HG03159 (cell line): ENCODE measurements around the gene HERC3.

Source experiments
- ATAC-seq: cut with Tn5 transposase; IDR thresholded peaks from one replicate; pipeline ENCODE4 v1.9.1; 2021; ENCODE audit warnings: mild to moderate bottlenecking, moderate library complexity; ENCODE audit not compliant: unreplicated experiment

HERC3 gene

DNA sequence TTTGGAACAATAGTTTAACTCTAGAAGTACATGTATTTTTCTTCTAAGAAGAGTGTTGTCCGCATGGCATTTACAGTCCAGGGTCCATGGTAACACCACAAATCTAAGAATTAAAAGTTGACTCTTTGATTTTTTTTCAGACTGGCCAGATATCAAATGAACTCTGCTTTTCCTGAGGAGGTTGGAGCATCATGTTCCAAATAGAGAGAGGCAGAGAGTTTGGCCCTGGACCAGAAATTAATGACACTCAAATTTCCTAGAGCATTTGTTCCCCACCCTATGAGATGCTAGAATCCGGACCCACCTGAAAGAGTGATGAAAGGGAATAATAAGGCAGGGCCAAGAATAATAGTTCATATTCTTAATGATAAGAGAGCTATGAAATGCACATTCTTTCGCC, 152.3 kb downstream of the HERC3 start:
- ATAC-seq: no peak

DNA sequence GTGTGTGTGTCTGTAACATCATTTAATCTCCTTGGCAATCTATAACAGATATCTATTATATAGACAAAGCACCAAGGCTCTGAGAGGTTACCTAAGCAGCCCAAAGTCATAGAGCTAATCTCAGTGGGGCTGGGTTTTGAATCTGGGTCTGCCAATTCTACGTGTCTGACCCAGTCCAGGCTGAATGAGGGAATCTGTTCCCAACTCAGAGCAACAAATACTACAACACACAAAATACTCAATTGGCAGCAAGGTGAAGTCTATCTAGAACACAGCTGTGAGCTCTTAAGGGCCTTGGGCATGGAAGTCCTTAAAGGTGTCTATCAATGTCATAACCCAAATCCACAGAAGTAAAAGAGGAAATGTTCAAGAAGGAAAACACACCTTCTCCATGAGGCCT, 152.9 kb downstream of the HERC3 start:
- no peak for ATAC-seq

DNA sequence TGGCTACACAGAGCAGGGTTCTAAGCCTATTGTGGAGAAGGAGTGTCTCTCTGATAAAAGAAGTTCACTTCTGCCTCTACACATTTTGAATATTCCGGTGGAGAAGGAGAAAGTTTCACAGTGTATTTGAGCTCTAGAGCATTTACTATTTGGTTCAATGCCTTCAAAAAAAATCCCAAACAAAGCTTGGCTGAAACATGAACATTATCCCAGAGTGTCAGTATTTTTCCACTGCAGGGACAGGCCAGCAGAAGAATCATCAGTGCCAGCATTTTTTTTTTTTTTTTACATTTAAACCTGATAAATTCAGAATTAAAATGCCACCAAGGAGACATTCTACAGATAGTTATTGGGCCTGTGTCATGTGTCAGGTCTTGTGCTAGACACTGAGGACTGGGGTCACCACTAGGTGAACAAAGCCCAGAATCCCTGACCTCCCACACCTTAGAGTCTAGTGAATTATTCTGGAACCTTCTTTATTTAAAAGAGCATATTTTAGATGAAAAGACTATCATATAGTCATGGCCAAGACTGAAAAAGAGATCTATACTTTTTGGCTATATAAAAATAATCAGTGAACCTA, 153.4 kb downstream of the HERC3 start:
- ATAC-seq: no peak

GRCh38 chr4:88746206-88746605, 153.9 kb downstream of the HERC3 start:
- ATAC-seq: no peak

- no peak for ATAC-seq
Measured at GRCh38 chr4:88747351-88747750, 155.1 kb downstream of the HERC3 start.

- ATAC-seq: no peak
Measured at GRCh38 chr4:88750369-88750768, 158.1 kb downstream of the HERC3 start.

DNA sequence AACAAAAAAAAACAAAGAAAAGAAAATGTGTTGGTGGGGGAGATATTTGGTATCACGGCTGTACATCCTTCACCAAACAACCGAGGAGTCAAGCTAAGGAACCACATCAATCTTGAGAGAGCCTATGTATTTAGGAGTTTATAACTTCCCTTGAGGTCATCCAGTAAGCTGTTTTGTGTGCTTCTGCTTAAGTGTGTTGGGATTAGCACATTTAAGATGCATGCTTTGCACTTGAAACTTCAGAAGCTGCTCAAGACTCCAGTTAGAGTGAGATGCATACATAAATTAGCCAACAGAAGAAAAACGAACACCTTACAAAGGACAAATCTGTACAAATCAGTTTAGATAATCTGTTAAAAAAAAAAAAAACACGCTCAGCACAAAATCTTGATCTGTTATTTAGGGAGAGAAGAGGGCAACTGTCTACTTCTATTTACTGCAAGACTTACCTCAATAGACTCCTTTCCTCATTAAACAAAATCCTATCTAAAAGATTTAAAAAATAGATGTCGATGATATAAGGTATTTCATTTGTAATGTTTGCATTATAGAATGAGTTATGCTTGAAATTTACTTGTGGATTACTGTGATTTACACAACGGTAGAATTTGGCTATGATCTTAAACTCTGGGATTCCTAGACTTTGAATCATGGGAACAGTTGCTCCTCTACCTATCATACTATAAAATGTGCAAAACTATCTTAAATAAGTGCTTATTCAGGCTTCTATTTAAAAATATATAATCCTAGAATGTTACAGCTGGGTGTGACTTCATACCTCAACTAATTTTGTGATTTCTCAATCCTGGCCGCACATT, 159.2 kb downstream of the HERC3 start:
- ATAC-seq: no peak

GRCh38 chr4:88752076-88752463, 159.8 kb downstream of the HERC3 start:
- ATAC-seq: peak; percentile 51

DNA sequence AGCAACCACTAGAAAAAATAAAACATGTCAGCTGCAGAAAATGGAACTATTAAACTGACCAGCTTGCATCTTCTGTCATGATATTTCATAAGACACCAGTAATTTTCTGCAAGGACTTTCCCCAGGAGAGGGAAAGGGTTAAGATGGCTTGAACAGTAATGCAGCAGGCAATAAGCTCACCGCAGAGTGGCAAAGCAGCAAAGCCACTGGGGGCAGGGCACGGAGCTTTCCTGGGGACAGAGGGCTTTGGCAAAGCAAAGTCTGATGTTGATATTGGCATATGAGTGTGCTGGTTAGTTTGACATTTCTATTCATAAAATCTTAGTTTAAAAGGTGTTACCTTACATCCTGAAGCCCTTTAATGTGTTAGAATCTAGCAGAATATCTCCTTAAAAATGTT, 160.5 kb downstream of the HERC3 start:
- no peak for ATAC-seq

GRCh38 chr4:88753658-88754571, 161.6 kb downstream of the HERC3 start:
- ATAC-seq: peak; percentile 46

GRCh38 chr4:88754796-88755195, 162.5 kb downstream of the HERC3 start:
- ATAC-seq: no peak

DNA sequence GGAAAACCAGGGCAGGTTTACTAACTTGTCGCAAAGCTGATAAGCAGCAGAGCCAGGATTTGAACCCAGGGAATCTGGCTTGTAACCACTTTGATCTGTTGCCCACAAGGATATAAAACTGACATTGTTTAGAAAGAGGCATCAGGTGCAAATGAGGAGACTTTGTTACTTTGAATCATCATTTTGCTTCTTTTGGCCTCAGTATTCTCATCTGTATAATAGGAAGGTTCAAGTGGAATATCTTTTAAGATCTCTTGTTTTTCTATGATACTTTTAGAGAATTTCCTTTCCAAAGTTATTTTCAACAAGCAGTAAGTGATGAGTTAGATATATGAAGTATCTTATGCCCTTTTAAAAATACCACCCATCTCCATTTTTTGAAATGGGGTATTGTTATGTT, 163.2 kb downstream of the HERC3 start:
- ATAC-seq: no peak

DNA sequence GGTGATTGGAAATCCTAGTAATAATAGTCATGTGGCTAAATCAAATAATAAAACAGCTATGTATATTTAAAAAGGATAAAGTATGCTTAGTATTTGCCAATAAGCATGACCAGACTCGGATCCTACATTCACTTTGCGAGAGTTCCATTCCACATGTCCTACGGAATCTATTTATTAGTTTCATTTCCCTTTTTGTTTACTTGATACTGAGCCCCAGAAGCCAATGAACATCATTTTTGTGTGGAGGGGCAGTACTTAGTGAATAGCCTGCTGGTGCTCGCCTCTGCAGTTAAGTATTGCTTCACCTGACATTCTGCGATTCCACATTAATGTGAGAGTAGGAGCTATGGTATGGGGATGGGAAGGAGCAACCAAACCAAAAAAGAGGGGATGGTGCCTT, 163.9 kb downstream of the HERC3 start:
- no peak for ATAC-seq

- ATAC-seq: no peak
Measured at GRCh38 chr4:88757067-88757466, 164.8 kb downstream of the HERC3 start.

- ATAC-seq: no peak
Measured at GRCh38 chr4:88757776-88758175, 165.5 kb downstream of the HERC3 start.
